ENCODE results near the gene ARCN1.
"Not testable (repeated sequence)": the region's sequence is repeated elsewhere in the genome, so short reads cannot be mapped to it uniquely, and the experiment has no call there.

The ARCN1 gene

GRCh38 chr11:118605116-118605867, 33.1 kb downstream of the ARCN1 start:
- no peak for DNase-seq (ENCODE audit: low read depth in 4 of 4, low spot score in 1 of 4)

- no peak for DNase-seq (ENCODE audit: low read depth in 4 of 4, low spot score in 1 of 4)
These were observed 34.1 kb downstream of the ARCN1 start for GRCh38 chr11:118606157-118606843.

GRCh38 chr11:118606844-118607228, 34.6 kb downstream of the ARCN1 start:
- DNase-seq (ENCODE audit: low read depth in 4 of 4, low spot score in 1 of 4) = no peak

- peak in 2 of 4 experiments; percentile 6 to 36 for DNase-seq (ENCODE audit: low read depth in 4 of 4, low spot score in 1 of 4)
These were observed 35.5 kb downstream of the ARCN1 start, which contains the start of gene PHLDB1 for GRCh38 chr11:118607401-118608359. Gene PHLDB1 (plus strand): TSS chr11:118607615. CDS start chr11:118613837, 6,222 bp downstream.

DNA sequence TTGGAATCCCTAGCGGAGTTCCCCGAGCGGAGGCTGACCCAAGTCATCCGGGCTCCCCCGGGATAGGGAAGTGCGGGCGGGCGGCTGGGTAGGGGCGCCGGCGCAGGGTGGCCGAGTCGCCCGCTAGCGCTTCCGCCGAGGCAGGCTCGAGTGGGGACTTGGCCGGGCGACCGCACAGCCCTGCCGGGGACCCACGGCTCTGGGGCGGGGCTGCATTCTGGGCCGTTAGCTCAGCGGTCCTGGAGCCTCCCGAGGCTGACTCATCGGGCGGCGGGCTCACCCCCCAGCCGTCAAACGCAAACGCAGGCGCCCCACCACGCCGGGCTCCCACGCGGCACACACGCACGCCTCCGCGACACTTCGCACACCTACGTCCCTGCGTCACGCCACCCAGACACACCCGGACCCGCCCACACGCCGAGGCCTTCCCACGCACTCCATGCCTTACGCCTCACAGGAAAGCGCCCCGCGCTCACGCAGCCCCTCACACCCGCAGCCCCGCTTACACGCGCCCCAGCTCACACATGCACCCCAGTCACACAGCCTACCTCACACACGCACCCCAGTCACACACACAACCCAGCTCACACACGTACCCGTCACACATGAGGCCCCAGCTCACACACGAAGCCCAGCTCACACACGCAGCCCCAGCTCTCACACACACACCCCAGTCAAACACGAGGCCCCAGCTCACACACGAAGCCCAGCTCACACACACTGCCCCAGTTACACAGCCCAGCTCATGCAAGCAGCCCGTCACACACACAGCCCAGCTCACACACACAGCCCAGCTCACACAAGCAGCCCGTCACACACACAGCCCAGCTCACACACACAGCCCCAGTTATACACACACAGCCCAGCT, 36.4 kb downstream of the ARCN1 start:
- DNase-seq (ENCODE audit: low read depth in 4 of 4, low spot score in 1 of 4) = peak in 3 of 4 experiments; percentile 34 to 54 (median 52)

- DNase-seq (ENCODE audit: low read depth in 4 of 4, low spot score in 1 of 4) = peak in 2 of 4 experiments; percentile 5 to 9
These were observed 37.4 kb downstream of the ARCN1 start for GRCh38 chr11:118609380-118610224.

- DNase-seq (ENCODE audit: low read depth in 4 of 4, low spot score in 1 of 4) = peak in 1 of 4 experiments; percentile 2
These were observed 38.1 kb downstream of the ARCN1 start for GRCh38 chr11:118610225-118610772.

DNA sequence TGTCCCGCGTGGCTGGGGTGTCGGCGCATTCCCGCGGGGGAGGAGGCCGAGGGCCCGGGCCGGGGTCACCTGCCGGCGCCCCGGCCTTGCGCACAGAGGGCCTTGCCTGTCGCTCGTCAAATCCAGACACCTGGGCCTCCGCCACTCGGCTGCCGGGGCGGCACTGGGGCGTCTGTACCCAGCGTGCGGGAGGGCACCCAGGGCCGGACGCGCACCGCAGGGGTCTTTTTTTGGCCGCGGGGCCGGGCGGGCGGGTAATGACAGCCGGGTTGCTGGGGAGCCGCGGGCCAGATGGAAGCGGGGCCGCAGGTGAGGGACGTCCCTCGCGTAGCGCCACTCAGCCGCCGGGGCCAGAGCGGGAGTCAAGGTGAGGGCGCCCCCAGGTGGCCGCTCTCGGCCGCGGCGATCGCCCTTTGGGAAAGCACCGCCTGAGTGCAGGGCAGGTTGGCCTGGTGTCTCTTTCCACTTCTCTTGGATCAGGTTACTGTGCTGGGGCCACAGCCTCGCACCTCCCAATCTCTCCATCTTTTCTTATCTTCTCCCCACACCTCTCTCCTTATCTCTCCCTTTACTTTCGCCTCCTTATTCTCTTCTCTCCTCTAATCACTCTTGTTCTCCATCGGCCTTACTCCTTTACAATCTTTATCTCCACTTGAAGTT, 38.7 kb downstream of the ARCN1 start:
- peak; percentile 64 to 78 (median 74) for DNase-seq (ENCODE audit: low read depth in 4 of 4, low spot score in 1 of 4)

DNA sequence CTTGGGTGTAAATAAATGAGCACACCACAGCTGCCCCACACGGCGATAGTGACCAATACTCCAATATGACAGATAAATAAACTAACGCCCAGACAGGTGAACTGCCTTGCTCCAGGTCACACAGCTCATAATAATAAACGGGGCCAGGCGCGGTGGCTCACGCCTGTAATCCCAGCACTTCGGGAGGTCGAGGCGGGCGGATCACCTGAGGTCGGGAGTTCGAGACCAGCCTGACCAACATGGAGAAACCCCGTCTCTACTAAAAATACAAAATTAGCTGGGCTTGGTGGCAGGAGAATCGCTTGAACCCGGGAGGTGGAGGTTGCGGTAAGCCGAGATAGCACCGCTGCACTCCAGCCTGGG, 39.2 kb downstream of the ARCN1 start:
- not testable (repeated sequence) for DNase-seq (ENCODE audit: low read depth in 4 of 4, low spot score in 1 of 4)

- DNase-seq (ENCODE audit: low read depth in 4 of 4, low spot score in 1 of 4) = no peak
These were observed 40.2 kb downstream of the ARCN1 start for GRCh38 chr11:118612378-118612777.

DNA sequence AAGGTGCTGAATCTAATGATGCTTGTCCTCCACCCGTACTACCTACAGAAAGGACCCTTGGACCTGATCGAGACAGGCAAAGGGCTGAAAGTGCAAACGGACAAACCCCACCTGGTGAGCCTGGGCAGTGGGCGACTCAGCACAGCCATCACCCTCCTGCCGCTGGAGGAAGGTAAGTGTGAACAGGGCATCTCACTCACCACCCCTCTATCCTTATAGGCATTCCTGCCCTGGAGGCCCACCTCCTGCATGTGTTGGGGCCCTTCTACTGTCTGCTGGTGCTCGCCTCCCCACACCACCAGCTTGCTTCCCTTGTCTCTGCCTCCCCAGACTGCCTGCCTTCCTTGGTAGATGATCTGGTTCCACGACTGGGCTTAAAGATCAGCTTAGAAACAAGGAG, 42.3 kb downstream of the ARCN1 start:
- DNase-seq (ENCODE audit: low read depth in 4 of 4, low spot score in 1 of 4) = no peak

GRCh38 chr11:118615282-118615975, 43.2 kb downstream of the ARCN1 start:
- no peak for DNase-seq (ENCODE audit: low read depth in 4 of 4, low spot score in 1 of 4)

DNA sequence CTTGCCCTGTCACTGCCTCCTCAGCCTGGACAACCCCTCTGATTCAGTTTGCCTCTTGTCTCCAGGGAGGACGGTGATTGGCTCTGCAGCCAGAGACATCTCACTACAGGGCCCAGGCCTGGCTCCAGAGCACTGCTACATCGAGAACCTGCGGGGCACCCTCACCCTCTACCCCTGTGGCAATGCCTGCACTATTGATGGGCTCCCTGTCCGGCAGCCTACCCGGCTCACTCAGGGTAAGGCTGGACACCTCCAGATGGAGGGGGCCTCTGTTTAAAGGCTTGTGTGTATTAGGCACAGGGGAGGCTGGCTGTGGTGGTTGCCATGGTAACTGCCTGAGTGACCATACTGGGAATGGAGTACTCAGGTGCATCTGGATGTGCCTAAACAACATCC, 43.8 kb downstream of the ARCN1 start:
- no peak for DNase-seq (ENCODE audit: low read depth in 4 of 4, low spot score in 1 of 4)

DNA sequence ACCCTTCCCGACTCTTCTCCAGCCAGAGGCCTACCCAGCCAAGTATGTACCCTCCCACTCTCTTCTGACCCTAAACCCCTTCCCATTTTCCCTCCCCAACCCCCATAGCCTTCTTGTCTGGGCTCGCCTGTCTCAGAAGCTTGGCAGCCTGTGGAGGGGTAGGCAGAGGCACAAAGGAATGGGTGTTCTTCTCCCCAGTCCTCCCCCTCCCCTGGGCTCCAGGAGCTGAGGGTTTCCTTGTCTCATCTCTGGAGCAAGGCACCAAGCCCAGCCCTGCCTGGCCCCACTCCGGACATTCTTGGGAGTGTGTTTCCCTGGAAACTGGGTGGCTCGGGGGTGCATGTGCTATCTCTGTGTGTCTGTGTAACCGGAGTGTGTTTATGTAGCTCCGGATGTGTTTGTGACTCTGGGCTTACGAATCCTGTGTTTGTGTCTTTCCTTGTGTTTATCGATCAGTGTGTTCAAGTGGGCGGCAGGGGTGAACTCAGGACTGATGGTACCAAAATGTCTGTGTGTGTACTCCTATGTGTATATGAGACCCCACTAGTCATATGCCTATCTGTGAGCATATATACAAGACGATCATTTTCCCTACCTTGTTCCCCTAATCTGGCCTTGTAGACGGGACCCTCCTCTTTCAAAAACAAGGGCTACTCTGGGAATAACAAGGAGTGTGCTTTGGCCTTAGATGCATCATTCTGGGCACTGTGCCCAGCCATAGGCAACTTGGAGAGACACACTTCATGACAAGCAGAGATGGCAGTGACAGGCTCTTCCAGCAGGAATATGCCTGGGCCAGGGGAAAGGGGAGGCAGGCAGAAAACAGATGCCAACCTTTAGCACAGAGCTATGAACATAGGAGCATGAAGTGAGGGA, 46.1 kb downstream of the ARCN1 start:
- DNase-seq (ENCODE audit: low read depth in 4 of 4, low spot score in 1 of 4) = no peak

- DNase-seq (ENCODE audit: low read depth in 4 of 4, low spot score in 1 of 4) = no peak
These were observed 46.8 kb downstream of the ARCN1 start for GRCh38 chr11:118618991-118619375.

- DNase-seq (ENCODE audit: low read depth in 4 of 4, low spot score in 1 of 4) = no peak
These were observed 47.4 kb downstream of the ARCN1 start for GRCh38 chr11:118619444-118620197.

Measured in stimulated activated CD4-positive, alpha-beta T cell treated with anti-CD3 and anti-CD28 coated beads, Interleukin-1b, Interleukin-23, amount 100 ng/mL, for 24 hours (primary cell).